Transverse colon (tissue), 4 donors: ENCODE results near the gene NUP210. TPM values are rescaled to one million over a fixed set of nuclear protein-coding genes. Genes with fewer than 3 reads are reported as not detected.

Experiments used
- DNase-seq: peaks from one replicate; pipeline ENCODE4 v3.0.0-alpha.2; 2019
- H3K27ac ChIP-seq, 4 donors: fragments of 200-600 bp; sonication (generic); 2 replicates each; pipeline ENCODE4 v1.5.1; 2016 to 2018; ENCODE audit warnings: inconsistent platforms in 4 of 4
- H3K27me3 ChIP-seq: fragments of 200-600 bp; sonication (generic); 2 replicates; pipeline ENCODE4 v1.5.1; 2017; ENCODE audit warnings: inconsistent platforms
- H3K36me3 ChIP-seq, 4 donors: fragments of 200-600 bp; sonication (generic); 2 replicates each; pipeline ENCODE4 v1.5.1; 2017 to 2019; ENCODE audit warnings: inconsistent platforms in 4 of 4
- H3K4me1 ChIP-seq, 4 donors: fragments of 200-600 bp; sonication (generic); 2 replicates each; pipeline ENCODE4 v1.5.1; 2017 to 2020; ENCODE audit warnings: inconsistent platforms in 4 of 4
- H3K4me3 ChIP-seq, 4 donors: fragments of 200-600 bp; sonication (generic); 1 replicate in 1 of 4; 2 replicates in 3 of 4; pipeline versions ENCODE4 v1.5.1 to v1.6.1; 2017 to 2019; ENCODE audit warnings: inconsistent platforms in 4 of 4
- H3K9me3 ChIP-seq, 2 donors: fragments of 200-600 bp; sonication (generic); 2 replicates each; pipeline ENCODE4 v1.5.1; 2017 to 2019; ENCODE audit warnings: inconsistent platforms in 2 of 2
- EP300 ChIP-seq: sonication (generic); formaldehyde crosslinking; IDR thresholded peaks from one replicate; pipeline ENCODE4 v1.6.1; 2017; ENCODE audit warnings: antibody characterized with exemption, low read depth
- POLR2A ChIP-seq: fragments of 450-650 bp; IDR thresholded peaks from one replicate; pipeline ENCODE4 v1.6.1; 2016; ENCODE audit warnings: antibody characterized with exemption, mild to moderate bottlenecking, moderate library complexity
- POLR2AphosphoS5 ChIP-seq, 3 donors: sonication (generic); formaldehyde crosslinking; IDR thresholded peaks; one replicate each; pipeline ENCODE4 v1.6.1; 2016; ENCODE audit warnings: antibody characterized with exemption in 3 of 3
- WGBS, 2 donors: methylation state at CpG; one replicate each; pipeline ENCODE4 v1.1.5; 2018; ENCODE audit warnings: low coverage in 1 of 2; 5-methylcytosine and 5-hydroxymethylcytosine counted together
- in situ Hi-C, 4 donors: fragments of 200-750 bp; cut with MboI; loops; one replicate each; pipeline versions ENCODE4 v1.15.0 to v1.15.1; 2017; ENCODE audit warnings: low sequenced_read_pairs in 3 of 4, low pct_ligation_motif_present in 1 of 4, low pct_unique_long_range_greater_than_20kb in 1 of 4
- intact Hi-C: fragments of 100-400 bp; cut with DNase I; formaldehyde crosslinking; loops from one replicate; pipeline ENCODE4 v1.15.1; 2023; ENCODE audit warnings: low total_unique reads
- total RNA-seq, 4 donors: library from RNA; depleted of rRNA; stranded (reverse); fragments of >200 nt; gene quantifications; one replicate each; pipeline ENCODE4 v1.1.0, GENCODE V29; 2016
- TF ChIP-seq, protein P1 (sequence below), 5 experiments: fragments of 200-600 bp in 3 of 5; fragments of 450-650 bp in 2 of 5; sonication (generic) in 3 of 5; IDR thresholded peaks; 1 replicate in 2 of 5; 2 replicates in 3 of 5; pipeline ENCODE4 v1.5.1; 2016 to 2017; ENCODE audit warnings: antibody characterized with exemption in 5 of 5, inconsistent platforms in 3 of 5, mild to moderate bottlenecking in 2 of 5, moderate library complexity in 1 of 5

NUP210 gene
- total RNA-seq, 4 donors from 2014 or later, result 6.0 to 202 (median 14.6) TPM

DNA sequence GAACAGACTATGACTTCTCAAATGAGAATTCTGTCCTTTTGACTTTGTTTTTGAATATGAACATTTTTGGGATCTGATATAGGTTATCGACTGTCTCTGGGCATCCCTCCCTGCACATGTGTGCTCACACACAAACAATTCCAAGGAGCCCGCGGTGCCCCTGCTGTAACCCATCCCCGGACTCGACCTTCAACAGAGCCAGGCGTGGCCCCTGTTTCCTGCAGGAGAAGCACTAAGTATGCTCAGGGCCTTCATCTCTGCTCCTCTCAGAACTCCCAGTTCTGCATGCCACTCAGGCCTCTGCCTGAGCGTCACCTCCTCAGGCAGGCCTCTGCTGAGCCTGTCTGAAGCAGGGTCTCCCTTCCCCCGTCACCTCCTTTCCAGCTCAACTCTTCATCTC is 57.6 kb downstream of the NUP210 start:
- in situ Hi-C loops, result no loop called here
- intact Hi-C loops, result no loop called here
- Histone ChIP-seq H3K9me3 (no peaks in the 10 kb centered on the region), H3K36me3 (no peaks in the 10 kb centered on the region), H3K27ac (no peak overlapping the region), H3K4me3 (no peak overlapping the region), H3K4me1 (no peaks in the 10 kb centered on the region), H3K27me3 (no peaks in the 10 kb centered on the region)
- no peak for DNase-seq
- 96 to 100% methylated on average over 1 to 8 of the region's 8 CpGs for WGBS, 2 donors
- TF ChIP-seq POLR2A (no peak), EP300 (no peak), POLR2AphosphoS5 (IDR thresholded peaks at IDR 0.05) (no peak)
- TF ChIP-seq, protein P1, sequence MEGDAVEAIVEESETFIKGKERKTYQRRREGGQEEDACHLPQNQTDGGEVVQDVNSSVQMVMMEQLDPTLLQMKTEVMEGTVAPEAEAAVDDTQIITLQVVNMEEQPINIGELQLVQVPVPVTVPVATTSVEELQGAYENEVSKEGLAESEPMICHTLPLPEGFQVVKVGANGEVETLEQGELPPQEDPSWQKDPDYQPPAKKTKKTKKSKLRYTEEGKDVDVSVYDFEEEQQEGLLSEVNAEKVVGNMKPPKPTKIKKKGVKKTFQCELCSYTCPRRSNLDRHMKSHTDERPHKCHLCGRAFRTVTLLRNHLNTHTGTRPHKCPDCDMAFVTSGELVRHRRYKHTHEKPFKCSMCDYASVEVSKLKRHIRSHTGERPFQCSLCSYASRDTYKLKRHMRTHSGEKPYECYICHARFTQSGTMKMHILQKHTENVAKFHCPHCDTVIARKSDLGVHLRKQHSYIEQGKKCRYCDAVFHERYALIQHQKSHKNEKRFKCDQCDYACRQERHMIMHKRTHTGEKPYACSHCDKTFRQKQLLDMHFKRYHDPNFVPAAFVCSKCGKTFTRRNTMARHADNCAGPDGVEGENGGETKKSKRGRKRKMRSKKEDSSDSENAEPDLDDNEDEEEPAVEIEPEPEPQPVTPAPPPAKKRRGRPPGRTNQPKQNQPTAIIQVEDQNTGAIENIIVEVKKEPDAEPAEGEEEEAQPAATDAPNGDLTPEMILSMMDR (IDR thresholded peaks at IDR 0.05), result no peak

DNA sequence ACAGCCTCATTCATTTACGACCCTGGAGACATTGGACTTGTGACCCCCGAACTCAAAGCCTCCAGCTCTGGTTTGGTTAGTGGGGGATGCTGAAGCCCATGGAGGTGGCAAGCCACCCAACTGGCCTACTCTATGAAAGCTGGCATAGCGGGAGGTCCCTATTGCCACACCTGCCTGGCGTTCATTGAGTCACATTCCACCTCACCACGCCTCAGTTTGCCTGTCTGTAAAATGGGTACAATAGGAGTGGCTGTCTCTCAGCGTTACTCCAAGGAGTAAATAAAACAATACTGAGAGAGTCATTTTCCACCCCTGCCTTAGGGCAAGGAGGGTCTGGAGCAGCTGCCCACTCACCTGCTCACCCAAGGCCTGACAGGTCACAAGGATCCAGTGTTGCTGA is 60.2 kb downstream of the NUP210 start:
- H3K27me3 ChIP-seq, result no peaks in the 10 kb centered on the region
- in situ Hi-C loops, result no loop called here
- TF ChIP-seq EP300 (no peak), POLR2A (no peak), POLR2AphosphoS5 (IDR thresholded peaks at IDR 0.05) (no peak)
- TF ChIP-seq, protein P1 (IDR thresholded peaks at IDR 0.05), result no peak
- H3K9me3 ChIP-seq, result no peaks in the 10 kb centered on the region
- intact Hi-C loops, result no loop called here
- no peak for DNase-seq
- H3K27ac ChIP-seq, result no peak overlapping the region
- no peak overlapping the region for H3K4me3 ChIP-seq
- H3K36me3 ChIP-seq, result no peaks in the 10 kb centered on the region
- no peaks in the 10 kb centered on the region for H3K4me1 ChIP-seq
- 96% methylated on average over 6 of the region's 6 CpGs; no CpG with 5 or more reads in 1 of the 2 donors for WGBS, 2 donors

DNA sequence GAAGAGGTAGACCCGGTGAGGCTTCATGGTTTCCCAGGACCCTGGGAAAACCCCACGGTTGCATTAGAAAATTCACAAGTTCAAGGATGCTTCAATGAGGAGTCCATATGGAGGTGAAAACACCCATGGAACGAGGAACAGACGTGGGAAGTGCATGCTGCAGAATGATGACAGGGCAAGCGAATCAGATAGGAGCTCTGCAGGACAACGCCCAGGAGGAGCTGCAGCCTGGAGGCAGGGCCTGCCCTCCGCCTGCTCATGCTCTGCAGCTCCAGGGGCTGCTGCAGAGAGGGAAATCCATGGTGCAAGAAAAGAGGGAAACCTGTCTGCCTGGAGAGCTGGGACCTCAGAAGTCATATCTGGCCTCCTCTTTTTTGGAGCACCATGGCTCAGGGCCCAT is 61.5 kb downstream of the NUP210 start:
- in situ Hi-C loops, result no loop called here
- intact Hi-C loops, result no loop called here
- TF ChIP-seq, protein P1 (IDR thresholded peaks at IDR 0.05), result no peak
- TF ChIP-seq POLR2A (no peak), EP300 (no peak)
- H3K4me3 ChIP-seq, result no peak overlapping the region
- 85 to 90% methylated on average over 2 to 7 of the region's 7 CpGs for WGBS, 2 donors
- H3K27ac ChIP-seq, result no peak overlapping the region
- H3K9me3 ChIP-seq, result no peaks in the 10 kb centered on the region
- no peaks in the 10 kb centered on the region for H3K4me1 ChIP-seq
- H3K27me3 ChIP-seq, result no peaks in the 10 kb centered on the region
- no peaks in the 10 kb centered on the region for H3K36me3 ChIP-seq
- DNase-seq, result no peak

DNA sequence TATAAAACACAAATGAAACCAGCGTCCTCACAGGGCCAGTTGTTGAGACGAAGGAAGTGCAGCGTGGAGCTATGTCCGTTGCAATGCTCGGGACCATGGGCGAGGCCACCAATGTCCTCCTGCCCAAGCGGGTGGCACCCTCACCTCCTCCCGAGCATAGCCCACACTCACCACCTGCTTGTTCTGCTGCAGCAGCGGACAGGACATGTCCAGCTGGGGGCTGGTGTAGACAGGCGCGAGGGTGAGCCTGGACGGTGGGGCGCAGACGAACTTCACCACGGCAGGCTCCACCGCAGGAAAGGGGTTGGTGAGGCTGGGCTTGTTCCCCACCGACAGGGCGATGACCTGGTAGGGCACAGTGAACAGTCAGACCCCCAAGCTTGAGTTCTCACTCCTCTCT is 62.1 kb downstream of the NUP210 start:
- in situ Hi-C loops, result no loop called here
- no peaks in the 10 kb centered on the region for H3K9me3 ChIP-seq
- TF ChIP-seq POLR2A (no peak), POLR2AphosphoS5 (IDR thresholded peaks at IDR 0.05) (no peak), EP300 (no peak)
- TF ChIP-seq, protein P1 (IDR thresholded peaks at IDR 0.05), result no peak
- H3K27me3 ChIP-seq, result no peaks in the 10 kb centered on the region
- no peak overlapping the region for H3K27ac ChIP-seq
- H3K4me3 ChIP-seq, result no peak overlapping the region
- intact Hi-C loops, result no loop called here
- no peak for DNase-seq
- H3K36me3 ChIP-seq, result no peaks in the 10 kb centered on the region
- no peaks in the 10 kb centered on the region for H3K4me1 ChIP-seq
- WGBS, 2 donors, result 94% methylated on average over 18 of the region's 18 CpGs; no CpG with 5 or more reads in 1 of the 2 donors
